HPDE6-E6E7 (cell line): ENCODE data around the gene CHST10.
"Not testable (repeated sequence)": the region's sequence is repeated elsewhere in the genome, so short reads cannot be mapped to it uniquely, and the experiment has no call there.

Source experiments
- DNase-seq: peaks from one replicate; pipeline ENCODE4 v3.0.0; 2011; ENCODE audit warnings: missing footprints; ENCODE audit errors: extremely low spot score

The CHST10 gene, protein sequence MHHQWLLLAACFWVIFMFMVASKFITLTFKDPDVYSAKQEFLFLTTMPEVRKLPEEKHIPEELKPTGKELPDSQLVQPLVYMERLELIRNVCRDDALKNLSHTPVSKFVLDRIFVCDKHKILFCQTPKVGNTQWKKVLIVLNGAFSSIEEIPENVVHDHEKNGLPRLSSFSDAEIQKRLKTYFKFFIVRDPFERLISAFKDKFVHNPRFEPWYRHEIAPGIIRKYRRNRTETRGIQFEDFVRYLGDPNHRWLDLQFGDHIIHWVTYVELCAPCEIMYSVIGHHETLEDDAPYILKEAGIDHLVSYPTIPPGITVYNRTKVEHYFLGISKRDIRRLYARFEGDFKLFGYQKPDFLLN

DNA sequence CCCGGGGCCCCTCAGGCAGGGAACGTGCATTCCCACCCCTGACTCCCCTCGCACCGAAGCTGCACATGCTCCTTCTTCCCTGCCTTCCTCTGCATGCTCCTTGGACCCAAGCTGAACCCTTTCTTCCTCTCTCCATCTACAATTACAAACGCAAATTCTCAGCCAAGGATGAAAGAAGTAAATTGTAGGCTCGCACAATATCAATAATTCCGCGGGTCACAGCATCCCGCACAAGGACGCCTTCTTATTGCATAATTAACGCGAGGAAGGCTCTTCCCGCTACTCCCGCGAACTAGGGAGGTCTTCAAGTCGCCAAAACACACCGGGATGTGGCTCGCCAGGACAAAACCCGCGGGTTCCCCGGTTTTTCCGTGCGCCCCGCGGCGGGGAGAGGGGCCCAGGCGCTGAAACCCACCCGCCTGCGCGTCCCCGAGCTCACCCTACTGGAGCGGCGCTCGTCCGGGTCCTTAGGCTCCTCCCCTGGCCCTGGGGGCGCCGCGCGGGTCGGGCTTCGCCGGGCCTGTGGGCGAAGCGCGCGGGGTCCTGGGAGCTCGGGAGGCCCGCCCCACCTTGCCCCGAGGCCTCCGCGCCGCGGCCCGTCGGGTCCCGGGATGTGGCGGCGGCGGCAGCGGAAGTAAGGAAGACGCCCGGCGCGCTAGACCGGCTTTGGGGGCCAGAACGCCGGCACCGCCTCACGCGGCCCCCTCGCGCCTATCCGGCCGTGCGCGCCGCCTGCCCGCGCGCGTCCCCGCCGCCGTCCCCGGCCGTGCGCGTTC lies at the start of gene CHST10:
Gene CHST10 (minus strand): TSS at position 734 of the 776 bp plus-strand sequence. CDS start 10,993 bp downstream, outside the sequence.
- peak; percentile 25 for DNase-seq

DNA sequence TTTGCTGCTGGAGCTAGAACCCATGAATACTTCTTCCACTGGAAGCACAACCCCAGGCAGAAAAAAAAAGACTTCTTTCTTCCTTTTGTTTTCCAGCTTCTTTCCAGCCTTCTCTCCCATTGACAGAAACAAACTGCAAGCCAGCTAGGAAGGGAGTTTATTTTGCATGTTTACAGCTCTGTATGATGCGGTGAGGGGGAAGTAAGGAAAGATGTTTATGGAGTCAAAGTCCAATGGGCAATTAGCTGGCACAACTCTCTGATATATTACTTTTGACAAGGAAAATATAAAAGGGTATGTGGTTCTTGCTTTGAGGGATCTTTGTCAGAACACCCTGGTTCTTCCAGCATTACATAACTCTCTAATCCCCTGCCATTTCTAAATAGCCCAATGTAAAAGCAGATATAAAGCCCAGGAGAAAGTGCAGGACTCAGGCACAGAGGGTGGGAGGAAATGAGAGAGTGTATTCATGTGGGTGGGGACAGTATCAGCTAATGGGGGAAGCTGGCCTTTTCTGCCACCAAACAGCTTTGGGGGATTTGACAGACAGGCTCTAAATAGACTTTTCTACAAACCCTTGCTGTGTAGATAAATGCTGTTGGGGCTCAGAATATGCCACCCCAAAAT lies 43.5 kb upstream of the CHST10 start:
- DNase-seq = no peak

DNA sequence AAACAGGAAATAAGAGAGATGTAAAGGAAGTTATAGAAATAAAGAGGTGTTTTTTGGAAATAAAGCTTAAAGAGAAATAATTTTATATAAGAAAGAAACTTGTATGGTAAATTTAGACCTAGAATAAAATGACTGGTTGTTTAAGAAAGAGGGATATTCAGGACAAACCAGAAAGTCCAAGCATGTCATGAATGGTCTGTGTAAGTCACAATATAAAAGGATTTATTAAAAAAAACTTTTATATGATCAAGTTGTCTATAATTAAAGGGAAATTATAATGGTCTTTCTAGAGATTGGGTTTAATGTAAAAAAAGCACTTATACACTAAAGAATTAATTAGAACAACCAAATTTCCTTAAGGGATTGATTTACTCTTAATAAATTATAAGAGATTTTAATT lies 38.9 kb upstream of the CHST10 start:
- not testable (repeated sequence) for DNase-seq

DNA sequence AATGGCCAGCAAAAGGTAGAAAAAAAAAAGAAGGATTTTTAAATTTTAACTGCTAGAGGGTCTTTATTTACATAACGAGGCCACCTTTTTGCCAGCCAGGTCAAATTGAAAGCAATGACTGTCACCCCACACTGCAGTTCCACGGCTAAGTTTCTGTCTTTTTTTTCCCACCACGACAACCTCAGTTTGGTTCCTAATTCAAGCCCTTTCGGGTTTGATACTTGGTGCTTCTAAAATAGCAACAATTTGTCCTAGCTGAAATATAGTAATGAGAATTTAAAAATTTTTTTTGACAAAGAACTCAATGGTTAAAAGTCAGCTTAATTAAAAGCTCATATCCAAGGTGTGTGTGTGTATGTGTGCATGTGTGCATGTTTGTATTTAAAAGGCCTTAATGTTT lies 36.4 kb upstream of the CHST10 start:
- DNase-seq = no peak

DNA sequence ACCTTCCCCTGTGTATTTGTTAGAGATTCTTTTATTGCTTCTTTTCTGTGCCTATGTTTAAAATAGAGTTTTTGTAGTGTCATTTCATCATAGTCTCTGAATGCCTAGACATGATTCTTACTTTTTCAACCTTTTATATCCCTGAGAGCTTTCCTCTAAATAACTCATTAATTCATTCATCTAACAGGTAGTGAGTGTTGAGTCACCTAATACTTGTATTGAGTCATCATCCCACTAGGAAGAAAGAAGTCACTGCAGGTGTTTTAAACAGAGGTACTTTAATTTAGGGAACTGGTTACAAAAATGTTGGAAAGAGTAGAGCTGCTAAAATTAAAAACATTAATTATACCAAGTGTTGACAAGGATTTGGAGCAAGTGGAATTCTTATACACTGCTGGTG lies 34.3 kb upstream of the CHST10 start:
- no peak for DNase-seq

DNA sequence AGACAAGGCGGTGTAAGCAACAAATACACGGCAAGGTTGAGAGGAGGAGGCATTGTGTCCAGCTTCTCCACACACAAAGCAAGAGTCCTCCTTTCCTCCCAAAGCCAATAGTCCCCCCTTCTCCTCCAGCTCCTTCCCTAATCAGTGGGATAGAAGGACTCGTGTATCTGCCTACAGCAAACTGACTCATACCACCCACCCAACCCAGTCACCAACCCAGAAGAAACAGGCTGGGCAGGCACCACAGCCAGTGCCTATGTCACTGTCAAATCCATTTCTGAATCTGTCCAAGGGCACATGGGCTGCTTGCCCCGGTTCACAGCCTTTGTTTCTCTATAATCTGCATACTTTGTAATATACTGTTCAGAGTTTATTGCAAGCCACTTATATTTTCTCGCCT lies 33.6 kb upstream of the CHST10 start:
- no peak for DNase-seq

DNA sequence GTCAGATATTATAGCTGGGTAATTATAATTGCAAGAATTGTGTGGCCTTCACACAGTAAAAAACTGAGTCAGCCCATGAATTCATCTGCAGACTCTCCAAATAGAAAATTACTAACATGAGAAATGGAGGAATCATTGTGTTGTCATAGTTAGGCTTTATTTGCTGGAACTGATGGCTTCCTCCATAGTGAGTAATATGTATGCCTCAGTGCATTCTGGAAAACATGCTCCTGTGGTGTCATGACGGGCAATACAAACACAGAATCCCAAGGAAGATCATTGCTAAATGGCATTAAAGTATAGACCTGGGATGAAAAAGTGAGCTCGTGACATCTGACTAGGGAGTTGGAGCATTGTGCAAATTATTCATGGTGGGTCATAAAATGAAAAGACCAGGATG lies 29.2 kb upstream of the CHST10 start:
- DNase-seq = no peak

DNA sequence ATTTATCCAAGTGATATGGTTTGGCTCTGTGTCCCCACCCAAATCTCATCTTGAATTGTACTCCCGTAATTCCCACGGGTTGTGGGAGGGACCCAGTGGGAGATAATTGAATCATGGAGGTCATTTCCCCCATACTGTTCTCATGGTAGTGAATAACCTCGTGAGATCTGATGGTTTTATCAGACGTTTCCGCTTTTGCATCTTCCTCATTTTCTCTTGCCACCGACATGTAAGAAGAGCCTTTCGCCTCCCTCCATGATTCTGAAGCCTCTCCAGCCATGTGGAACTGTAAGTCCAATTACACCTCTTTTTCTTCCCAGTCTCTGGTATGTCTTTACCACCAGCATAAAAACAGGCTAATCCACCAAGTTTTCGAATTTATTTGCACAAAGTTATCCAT lies 20.3 kb upstream of the CHST10 start:
- DNase-seq = no peak

DNA sequence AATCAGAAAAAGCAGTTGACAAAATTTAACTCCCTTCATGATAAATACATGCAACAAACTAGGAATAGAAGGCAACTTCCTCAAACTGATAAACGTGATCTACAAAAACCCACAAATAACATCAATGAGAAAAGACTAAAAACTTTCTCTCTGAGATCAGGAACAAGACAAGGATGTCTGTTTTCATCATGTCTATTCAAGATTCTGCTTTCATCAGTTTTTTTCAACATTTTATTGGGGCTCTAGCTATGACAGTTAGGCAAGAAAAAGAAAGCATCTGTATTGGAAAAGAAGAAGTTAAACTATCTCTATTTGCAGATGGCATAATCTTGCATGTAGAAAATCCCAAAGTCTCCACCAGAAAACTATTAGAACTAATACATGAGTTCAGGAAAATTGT lies 12.3 kb upstream of the CHST10 start:
- no peak for DNase-seq

DNA sequence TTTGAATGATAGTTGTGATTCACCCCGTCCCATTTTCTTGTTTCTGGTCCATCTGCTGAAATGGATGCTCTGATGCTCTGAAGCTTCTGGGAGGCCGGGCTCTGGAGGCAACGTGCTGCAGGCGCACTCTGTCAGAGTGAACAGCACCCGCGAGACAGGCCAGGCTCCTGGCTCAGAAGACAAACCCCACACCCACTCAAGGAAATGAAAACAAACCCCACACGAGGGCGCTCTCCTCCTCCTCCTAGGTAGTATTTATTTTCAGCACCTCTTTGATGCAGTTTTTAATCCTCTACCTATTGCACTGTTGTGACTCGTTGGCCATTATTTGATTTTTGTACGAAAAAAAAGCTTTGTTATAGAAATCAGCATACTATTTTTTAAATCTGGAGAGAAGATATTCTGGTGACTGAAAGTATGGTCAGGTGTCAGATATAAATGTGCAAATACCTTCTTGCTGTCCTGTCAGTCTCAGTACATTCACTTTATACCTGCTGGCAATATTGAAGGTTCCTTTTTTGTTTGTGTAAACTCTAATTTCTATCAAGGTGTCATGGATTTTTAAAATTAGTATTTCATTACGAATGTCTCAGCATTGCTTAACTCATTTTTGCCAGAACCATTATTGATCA lies 10.3 kb upstream of the CHST10 start:
- DNase-seq = peak; percentile 25

DNA sequence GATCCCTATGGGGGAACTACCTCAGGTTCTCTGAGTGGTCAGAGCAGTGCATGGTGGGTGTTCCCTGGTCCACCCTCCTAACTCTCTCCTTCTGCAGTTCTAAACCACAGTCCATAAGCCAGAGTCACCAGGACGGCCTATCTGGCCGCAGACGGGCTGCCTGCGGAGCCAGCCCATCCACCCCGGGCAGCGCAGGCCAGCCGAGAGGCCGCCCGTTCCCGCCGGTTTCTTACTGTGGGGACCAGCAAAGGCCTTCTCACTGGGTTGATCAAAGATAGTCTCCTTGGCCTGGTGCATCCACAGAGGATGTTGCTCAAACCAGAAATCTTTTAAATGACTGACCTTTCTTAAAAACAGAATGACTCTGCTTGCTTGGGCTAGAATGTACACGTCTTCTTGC lies 9.6 kb upstream of the CHST10 start:
- no peak for DNase-seq

DNA sequence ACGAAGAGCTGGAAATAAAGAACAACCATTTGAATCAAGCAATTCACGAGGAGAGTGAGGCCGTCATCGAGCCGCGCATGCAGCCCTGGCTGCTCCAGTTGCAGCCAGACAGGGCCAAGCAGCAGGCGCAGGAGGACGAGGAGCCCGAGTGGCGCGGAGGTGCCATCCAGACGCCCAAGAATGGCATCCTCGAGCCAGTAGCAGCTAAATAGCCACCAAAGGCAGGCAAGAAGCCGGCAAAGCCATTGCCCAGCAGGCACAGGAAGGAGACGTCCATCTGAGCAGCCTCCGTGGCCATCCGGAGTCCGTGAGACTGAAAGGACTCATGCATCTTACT lies 8.9 kb upstream of the CHST10 start:
- DNase-seq = no peak

DNA sequence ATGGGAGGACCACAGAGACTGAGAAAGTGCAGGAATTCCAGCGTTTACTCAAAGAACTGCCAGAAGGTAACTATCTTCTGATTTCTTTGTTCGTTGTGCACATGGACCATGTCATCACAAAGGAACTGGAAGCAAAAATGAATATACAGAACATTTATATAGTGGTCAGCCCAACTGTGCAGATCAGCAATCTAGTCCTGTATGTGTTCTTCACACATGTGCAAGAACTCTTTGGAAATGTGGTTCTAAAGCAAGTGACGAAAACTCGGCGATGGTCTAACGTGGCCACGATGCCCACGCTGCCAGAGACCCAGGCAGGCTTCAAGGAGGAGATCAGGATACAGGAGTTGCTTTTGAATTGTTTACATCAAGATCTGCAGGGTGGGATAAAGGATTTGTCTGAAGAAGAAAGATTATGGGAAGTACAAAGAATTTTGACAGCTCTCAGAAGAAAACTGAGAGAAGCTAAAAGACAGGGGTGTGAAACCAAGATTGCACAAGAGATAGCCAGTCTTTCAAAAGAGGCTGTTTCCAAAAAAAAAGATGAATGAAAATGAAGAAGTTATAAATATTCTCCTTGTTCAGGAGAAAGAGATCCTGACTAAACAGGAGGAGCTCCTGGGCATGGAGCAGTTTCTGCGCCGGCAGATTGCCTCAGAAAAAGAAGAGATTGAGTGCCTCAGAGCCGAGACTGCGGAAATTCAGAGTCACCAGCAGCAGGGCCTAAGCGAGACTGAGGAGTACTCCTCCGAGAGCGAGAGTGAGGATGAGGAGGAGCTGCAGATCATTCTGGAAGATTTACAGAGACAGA lies 8.3 kb upstream of the CHST10 start:
- DNase-seq = no peak

DNA sequence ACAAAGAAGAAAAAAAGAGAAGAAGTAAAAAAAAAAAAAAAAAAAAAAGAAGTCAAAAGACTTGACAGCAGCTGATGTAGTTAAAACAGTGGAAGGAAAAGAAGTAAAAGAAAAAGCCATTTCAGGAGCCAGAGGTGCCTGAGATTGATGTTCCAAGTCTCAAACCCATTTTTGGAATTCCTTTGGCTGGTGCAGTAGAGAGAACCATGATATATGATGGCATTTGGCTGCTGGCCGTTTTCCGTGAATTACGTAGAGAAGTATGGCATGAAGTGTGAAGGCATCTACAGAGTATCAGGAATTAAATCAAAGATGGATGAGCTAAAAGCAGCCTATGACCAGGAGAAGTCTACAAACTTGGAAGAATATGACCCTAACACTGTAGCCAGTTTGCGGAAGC lies 7.6 kb upstream of the CHST10 start:
- no peak for DNase-seq

DNA sequence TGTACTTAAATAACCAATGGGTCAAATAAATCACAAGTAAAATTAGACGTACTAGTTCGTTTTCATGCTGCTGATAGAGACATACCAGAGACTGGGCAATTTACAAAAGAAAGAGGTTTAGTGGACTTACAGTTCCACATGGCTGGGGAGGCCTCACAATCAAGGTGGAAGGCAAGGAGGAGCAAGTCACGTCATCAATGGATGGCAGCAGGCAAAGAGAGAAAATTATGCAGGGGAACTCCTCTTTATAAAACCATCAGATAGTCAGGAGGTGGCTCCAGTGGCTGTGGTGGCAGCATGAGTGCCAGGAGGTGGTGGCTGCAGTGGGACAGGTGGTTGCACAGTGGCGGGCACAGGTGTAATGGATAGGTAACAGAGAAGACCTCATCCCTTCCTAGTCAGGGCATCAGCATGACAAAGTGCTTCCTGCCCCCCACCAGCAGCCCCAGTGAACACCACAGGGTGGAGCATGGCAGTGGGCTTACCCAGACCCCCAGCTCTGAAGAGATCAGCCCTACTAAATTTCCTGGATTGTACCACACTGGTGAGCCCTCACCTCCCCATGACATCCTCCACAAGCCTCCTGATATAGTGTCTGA lies 6.9 kb upstream of the CHST10 start:
- no peak for DNase-seq

DNA sequence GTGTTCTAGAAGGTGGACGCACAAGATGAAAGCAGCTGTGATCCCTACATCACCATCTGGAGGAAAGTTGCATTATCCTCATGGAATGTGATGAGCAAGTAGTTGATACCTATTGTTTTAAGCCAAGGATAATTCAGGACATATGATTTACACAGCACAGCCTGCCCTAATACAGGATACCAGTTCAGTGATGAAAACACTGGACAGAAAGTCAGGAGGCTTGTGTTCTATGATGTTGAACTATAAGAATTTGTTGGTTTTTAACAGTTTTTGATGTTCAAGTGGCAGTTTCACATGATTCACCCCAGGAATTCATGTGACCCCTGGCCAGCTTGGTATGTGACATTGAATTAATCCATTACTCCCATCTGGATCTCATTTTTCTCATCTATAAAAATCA lies 6.2 kb upstream of the CHST10 start:
- DNase-seq = no peak

DNA sequence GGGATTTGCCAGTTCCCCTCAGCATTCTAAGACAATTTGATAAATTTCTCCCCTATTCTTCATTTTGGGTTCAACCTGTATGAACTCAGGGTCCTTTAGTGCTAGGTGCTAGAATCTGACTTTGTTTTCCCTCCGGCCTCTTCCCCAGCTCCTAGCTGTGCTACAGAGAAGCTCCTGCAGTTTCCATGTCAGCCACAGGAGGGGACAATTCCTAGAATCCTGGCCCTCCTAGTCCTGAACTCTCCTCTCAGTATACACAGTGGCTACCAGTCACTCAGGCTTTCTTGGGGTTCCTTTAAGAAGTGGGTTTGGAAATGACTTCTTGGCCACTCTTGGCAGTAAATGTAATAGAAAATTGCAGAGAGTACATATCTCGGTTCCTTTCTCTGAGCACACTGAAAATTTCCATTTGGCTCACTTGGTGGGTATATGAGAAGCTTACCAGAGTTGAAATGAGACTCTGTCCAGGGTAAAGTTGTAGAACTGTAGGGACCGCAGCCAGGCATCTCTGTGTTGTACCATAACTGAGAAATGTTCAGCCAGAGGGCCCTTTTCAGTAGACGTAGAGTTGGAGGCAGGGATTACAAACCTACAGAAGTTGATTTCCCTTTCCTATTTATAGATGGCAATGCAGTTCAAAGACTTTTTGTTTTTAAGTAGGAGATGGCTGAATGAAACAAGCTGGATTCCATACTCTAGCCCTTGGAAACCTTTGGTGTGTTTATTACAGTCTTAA lies 5.0 kb upstream of the CHST10 start:
- DNase-seq = peak; percentile 54

DNA sequence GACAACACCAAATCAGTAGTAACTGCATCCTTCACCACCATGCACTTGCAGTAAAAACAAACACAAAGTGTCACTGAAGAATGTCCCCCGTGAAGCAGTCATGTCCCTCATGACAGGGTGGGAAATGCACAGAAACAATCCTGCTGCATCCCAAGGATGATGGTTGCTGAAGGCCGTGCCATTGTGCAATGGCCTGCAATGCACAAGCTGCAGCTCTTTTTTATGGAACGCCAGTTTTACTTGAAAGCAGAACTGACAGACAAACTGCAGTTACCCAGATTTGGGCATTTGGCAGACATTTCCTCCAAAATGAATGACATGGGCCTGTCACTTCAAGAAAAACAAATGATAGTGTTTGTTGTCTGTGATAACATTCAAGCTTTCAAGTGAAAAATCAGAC lies 2.4 kb upstream of the CHST10 start:
- no peak for DNase-seq

DNA sequence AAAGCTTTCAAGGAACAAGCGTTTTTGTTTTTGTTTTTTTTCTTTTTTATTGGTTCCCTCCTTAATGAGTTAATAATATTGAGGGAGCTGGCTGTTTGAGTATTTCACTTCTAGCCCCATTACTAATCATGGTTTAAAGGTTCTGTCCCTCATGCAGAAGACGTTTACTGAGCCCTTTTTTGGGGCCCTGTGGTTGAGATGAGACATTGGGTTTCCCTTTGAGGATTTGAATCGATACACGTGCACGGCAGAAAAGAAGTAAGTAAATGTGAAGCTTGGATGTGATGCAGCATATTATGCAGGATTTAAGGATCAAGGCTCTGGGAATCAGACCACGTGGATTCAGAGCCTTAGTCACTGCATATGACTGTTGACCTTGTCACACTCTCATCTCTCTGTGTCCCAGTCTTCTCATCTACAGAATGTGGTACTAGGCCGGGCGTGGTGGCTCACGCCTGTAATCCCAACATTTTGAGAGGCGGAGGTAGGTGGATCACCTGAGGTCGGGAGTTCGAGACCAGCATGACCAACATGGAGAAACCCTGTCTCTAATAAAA lies 1.0 kb upstream of the CHST10 start:
- no peak for DNase-seq

DNA sequence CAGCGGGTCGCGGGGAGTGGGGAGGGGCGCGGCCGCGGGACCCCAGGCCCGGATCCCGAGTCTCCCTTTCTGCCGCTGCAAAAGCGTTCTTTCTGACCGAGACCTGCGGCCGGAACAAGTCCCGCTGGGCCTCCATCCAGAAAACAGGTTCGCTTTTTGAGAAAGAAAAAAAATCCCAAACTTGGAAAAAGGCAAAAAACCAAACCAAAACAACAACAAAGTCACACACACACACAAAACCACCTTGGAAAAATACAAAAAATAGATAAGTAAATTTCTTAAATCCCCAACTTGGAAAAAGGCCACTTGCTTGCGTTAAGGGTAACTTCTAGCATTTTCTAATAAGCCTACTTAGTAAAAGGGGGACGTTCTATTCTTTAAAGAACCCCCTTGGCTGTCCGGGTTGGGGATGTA lies 250 bp upstream of the CHST10 start:
- no peak for DNase-seq
